Measurements from ENCODE around the gene GFER. TPM values are rescaled to one million over a fixed set of nuclear protein-coding genes. Genes with fewer than 3 reads are reported as not detected.

The GFER gene
- total RNA-seq, 3 donors from 2014 or later: 15.7 to 18.1 (median 17.9) TPM

GRCh38 chr16:1984347-1985225 is 593 bp downstream of the GFER start:
- peaks cover 2 to 26% of the 10 kb centered on the region in 2 donors for H3K27me3 ChIP-seq
- peak overlapping the region; percentile 72 to 99 (median 85) for H3K4me3 ChIP-seq
- no peaks in the 10 kb centered on the region for H3K36me3 ChIP-seq
- no peak for DNase-seq (ENCODE audit: low spot score in 2 of 2)
- intact Hi-C loops (cut with DNase I; ENCODE audit: low total_unique reads): no loop called here
- TF ChIP-seq, protein P1, sequence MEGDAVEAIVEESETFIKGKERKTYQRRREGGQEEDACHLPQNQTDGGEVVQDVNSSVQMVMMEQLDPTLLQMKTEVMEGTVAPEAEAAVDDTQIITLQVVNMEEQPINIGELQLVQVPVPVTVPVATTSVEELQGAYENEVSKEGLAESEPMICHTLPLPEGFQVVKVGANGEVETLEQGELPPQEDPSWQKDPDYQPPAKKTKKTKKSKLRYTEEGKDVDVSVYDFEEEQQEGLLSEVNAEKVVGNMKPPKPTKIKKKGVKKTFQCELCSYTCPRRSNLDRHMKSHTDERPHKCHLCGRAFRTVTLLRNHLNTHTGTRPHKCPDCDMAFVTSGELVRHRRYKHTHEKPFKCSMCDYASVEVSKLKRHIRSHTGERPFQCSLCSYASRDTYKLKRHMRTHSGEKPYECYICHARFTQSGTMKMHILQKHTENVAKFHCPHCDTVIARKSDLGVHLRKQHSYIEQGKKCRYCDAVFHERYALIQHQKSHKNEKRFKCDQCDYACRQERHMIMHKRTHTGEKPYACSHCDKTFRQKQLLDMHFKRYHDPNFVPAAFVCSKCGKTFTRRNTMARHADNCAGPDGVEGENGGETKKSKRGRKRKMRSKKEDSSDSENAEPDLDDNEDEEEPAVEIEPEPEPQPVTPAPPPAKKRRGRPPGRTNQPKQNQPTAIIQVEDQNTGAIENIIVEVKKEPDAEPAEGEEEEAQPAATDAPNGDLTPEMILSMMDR (IDR thresholded peaks at IDR 0.05): no peak
- TF ChIP-seq POLR2AphosphoS5 (IDR thresholded peaks at IDR 0.05): no peak
- TF ChIP-seq POLR2A (IDR thresholded peaks at IDR 0.05): no peak
- no peaks in the 10 kb centered on the region for H3K9me3 ChIP-seq
- H3K27ac ChIP-seq: peak overlapping the region; percentile 70 to 79
- peaks cover 8 to 14% of the 10 kb centered on the region in 2 donors for H3K4me1 ChIP-seq

GRCh38 chr16:1985466-1986150 is 1.6 kb downstream of the GFER start:
- TF ChIP-seq POLR2AphosphoS5 (IDR thresholded peaks at IDR 0.05) (no peak), POLR2A (IDR thresholded peaks at IDR 0.05) (no peak)
- TF ChIP-seq, protein P1 (IDR thresholded peaks at IDR 0.05): no peak
- intact Hi-C loops (cut with DNase I; ENCODE audit: low total_unique reads): no loop called here
- no peak for DNase-seq (ENCODE audit: low spot score in 2 of 2)
- Histone ChIP-seq H3K9me3 (no peaks in the 10 kb centered on the region), H3K27me3 (peaks cover 5 to 26% of the 10 kb centered on the region in 2 donors), H3K27ac (no peak overlapping the region), H3K36me3 (no peaks in the 10 kb centered on the region), H3K4me1 (peaks cover 13 to 14% of the 10 kb centered on the region in 2 donors), H3K4me3 (peak overlapping the region in 1 of 3 donors; percentile 99)

- TF ChIP-seq POLR2AphosphoS5 (IDR thresholded peaks at IDR 0.05) (no peak), POLR2A (IDR thresholded peaks at IDR 0.05) (no peak)
- TF ChIP-seq, protein P1 (IDR thresholded peaks at IDR 0.05): no peak
- H3K4me3 ChIP-seq: no peak overlapping the region
- H3K4me1 ChIP-seq: peaks cover 14 to 22% of the 10 kb centered on the region in 2 donors
- peaks cover 5 to 25% of the 10 kb centered on the region in 2 donors for H3K27me3 ChIP-seq
- intact Hi-C loops (cut with DNase I; ENCODE audit: low total_unique reads): no loop called here
- H3K9me3 ChIP-seq: no peaks in the 10 kb centered on the region
- no peaks in the 10 kb centered on the region for H3K36me3 ChIP-seq
- H3K27ac ChIP-seq: no peak overlapping the region
- DNase-seq (ENCODE audit: low spot score in 2 of 2): no peak
Measured at GRCh38 chr16:1987198-1987597, 3.2 kb downstream of the GFER start.

- peaks cover 9 to 22% of the 10 kb centered on the region in 2 donors for H3K4me1 ChIP-seq
- intact Hi-C loops (cut with DNase I; ENCODE audit: low total_unique reads): no loop called here
- H3K4me3 ChIP-seq: peak within 1 kb of the TSS in 2 of 3 donors; percentile 39 to 67
- TF ChIP-seq POLR2A (IDR thresholded peaks at IDR 0.05): no peak
- no peak for TF ChIP-seq POLR2AphosphoS5 (IDR thresholded peaks at IDR 0.05)
- TF ChIP-seq, protein P1 (IDR thresholded peaks at IDR 0.05): no peak
- H3K27me3 ChIP-seq: peaks cover 5 to 25% of the 10 kb centered on the region in 2 donors
- no peaks in the 10 kb centered on the region for H3K36me3 ChIP-seq
- no peak within 1 kb of the TSS for H3K27ac ChIP-seq
- DNase-seq (ENCODE audit: low spot score in 2 of 2): no peak
- no peaks in the 10 kb centered on the region for H3K9me3 ChIP-seq
Measured at GRCh38 chr16:1989209-1990100, 5.5 kb downstream of the GFER start, which contains the start of gene SYNGR3. Gene SYNGR3 (plus strand): TSS chr16:1989970. CDS start chr16:1990103, 133 bp downstream.
